ENCODE results near the gene PCBD1. TPM values are rescaled to one million over a fixed set of nuclear protein-coding genes. Genes with fewer than 3 reads are reported as not detected.
A peak's percentile ranks its signal among the peaks of the same experiment; 100 is the strongest.

PCBD1 gene
- polyA plus RNA-seq, 3 donors = 107 to 119 (median 112) TPM

DNA sequence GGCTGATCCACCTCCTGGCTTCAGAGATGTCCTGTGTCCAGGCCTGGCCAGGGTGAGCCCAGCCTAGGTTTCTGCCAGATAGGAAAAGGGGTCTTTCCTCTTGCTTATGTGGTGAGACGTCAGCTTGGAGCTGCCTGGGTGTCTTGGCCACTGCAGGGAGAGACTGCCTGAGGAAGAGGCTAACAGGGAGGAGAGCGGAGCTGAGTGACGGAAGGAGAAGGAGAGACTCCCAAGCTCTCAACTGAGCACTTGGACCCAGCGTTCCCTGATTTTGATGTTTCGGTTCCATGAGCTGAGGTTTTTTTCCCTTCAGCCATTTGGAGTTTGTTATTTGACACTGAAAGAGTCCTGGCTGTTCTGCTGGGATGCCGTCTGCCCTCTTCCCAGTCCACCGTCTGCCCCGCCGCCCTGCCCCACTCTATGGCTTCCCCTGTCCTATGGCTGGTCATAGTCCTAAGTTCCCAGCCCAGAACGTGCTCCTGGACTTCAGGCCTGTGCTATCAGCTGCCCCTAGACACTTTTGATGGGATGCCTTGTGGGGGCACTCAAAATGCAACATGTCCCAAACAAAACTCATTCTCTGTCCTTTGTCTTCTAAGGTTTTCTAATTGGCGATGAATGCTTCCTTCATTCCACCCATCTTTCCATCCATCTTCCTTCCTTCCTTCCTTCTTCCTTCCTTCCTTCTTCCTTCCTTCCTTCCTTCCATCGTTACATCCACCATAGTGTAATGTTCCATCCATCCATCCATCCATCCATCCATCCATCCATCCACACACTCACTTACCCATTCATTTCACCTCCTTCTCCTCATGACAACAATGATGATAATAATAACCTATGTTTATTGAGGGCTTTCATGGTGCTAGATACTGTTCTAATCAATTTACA, 20.3 kb upstream of the PCBD1 start:
- no peak for DNase-seq (ENCODE audit: extremely low read depth in 1 of 11, low read depth in 9 of 11, low spot score in 4 of 11)

DNA sequence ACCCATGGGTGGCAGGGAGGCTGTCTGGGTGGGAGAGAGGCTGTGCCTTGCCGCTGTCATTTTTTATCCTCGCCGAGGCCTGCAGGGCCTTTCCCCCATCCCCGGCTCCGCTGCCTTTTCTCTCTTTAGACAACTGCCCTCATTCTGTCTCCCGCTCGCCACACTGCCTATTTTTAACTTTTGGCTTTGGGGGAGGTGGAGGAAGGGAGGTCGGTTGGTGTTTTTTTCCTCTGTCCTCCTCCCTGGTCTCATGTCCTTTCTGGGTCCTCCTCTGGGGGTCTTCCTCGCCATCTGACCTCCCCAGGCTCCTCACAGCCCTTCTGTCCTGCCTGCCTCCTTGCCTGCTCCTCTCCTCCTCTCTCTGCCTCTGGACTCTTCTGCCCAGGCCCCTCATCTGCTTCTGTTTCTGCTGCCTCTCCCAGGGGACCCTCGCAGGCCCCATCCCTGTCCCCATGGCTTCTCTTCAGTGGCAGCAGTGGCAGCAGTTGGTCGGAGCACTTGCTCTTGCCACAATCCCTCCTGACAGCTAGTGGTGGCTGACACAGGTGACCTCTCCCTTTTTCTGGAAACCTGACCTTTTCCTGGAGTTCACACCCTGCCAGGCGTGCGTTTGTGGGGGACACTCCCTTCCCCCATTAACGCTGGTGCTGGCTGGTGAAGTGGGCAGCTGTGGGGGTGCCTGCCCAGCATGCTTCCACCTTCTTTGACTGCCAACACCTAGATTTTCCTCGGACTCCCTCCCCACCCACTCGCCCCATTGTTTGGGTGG, 19.5 kb upstream of the PCBD1 start:
- no peak for DNase-seq (ENCODE audit: extremely low read depth in 1 of 11, low read depth in 9 of 11, low spot score in 4 of 11)

DNA sequence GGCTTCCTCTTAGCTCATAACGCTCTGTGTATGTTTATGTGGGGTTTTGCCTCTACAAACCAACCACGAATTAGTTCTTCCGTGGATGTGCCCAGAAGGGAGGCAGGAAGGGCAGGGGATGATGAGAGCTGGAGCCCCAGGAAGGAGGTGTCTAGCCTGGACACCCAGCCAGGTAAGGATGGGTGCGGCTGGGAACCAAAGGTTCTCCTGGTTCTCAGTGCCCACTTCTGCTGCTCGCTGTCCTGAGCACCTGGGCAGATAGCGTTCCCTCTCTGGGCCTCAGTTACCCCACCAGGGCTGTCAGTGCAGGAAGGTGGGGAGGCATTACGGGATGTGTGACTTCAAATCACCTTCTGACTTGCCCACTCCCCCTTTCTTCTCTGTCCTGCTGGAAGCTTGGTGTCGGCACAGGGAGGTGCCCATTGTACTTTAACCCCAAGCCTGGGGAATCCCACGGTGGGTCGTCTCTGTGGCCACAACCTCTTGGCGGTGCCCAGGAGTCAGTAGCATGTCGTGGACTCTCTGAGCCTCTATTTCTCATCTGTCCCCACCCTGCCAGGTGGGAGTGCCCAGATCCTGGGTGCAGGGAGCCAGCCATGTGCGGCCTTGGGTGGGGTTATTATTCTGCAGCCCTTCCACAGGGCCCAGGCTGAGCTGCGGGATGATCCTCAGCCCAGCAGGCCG, 18.7 kb upstream of the PCBD1 start:
- DNase-seq (ENCODE audit: extremely low read depth in 1 of 11, low read depth in 9 of 11, low spot score in 4 of 11) = no peak

DNA sequence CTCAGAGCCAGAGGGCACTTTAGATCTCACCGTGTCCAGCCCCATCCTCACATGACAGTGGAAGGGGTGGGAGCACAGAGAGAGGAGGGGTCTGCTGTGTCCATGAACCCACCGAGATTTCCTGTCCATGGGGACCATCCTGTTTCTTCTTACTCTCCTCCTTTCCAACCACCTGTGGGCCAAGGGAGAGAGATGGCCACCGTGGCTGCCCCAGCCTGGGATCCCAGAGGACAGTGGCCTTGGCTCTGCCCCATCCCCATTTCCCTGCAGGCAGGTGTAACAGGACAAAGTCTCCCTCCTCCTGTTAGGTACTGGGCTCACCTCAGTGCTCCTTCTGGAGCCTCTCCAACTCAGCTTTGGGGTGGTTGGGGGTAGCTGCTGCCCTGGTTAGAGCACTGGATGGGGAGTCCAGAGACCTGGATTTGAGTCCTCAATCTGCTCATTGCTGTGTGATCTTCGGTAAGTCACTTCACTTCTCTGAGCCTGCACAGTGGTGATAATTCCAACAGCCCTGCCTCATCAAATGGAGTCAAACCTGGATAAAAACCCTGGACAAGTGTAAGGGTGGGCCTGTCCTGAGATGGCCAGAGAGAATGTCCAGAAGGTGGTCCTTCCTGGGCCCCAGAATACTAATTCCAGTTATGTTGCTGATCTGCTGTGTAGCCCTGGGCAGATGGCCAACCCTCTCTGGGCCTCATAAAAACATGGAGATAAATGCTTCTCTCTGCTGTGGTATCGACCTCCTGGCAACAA, 17.8 kb upstream of the PCBD1 start:
- DNase-seq (ENCODE audit: extremely low read depth in 1 of 11, low read depth in 9 of 11, low spot score in 4 of 11) = no peak

DNA sequence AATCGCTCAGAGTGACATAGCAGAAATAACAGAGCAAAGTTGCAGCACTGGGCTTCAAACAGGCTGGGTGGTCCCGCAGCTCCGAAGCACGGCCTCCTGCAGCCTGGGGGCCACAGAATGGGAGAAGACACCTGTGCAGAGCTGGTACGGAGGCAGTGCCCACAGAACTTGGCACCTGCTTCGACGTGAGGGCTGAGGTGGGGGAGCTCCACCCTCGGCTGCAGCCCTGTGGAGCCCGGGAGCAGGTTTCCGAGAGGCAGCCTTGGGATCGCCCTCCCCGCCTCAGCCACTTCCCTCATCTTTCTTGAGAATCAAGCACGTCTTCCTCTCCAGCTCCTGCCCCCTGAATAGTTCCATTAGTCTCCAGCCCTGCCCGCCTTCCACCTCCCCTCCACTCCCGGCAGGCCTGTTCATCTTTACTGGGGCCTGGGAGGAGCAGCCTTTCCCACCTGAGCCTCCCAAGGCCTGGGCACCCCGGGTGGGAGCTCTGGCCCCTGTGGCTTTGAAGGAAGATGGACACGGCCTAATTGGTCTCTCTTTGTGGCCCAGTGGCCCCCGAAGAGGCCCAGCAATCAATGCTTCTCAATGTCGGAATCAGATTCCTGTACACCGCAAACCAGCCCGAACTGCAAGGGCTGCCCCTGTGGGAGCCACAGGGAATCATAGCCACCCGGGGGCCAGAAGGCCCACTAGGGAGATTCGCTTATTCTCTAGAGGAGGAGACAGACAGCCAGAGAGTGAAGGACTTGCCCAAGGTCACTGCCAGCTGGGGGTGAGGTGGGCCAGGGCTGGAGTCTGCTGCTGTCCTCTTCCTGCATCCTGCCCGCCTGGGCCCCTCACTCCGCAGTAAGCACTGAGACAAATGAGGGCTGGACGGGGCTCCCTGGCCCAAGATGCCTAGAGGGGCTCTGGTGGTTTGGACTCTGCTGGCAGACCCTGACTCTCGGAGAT, 17.0 kb upstream of the PCBD1 start:
- DNase-seq (ENCODE audit: extremely low read depth in 1 of 11, low read depth in 9 of 11, low spot score in 4 of 11) = no peak

DNA sequence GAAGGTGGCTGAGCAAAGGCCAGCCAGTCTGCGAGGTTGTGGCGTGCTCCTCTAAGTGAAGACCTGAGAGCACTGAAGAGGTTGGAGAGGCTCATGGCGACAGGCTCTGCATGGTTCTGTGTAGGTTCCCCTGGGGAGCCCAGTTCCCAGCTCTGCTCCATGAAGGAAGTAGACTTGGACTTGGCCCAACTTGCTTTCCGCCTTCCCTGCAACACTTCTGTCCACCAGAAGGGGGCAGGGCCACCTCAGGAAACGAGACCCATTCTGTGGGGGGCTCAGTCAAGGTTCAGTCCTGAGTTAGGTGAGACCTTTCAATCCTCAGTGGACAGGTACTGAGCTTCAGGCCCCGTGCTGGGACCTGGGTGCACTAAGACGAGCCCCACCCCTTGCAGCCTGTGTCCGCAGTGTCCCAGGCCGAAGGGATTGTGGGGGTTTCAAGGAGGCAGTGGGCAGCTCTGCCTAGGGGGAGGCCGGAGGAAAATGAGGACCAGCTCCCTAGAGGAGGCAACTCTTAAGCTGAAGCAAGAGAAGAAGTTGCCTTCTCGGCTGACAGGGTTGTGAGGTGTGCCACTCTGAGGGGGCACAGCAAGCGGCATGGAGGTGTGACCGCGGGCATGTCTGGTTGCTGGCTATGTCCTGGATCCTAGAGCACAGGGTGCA, 15.0 kb upstream of the PCBD1 start:
- peak in 4 of 11 donors; percentile 42 to 61 (median 56) for DNase-seq (ENCODE audit: extremely low read depth in 1 of 11, low read depth in 9 of 11, low spot score in 4 of 11)

DNA sequence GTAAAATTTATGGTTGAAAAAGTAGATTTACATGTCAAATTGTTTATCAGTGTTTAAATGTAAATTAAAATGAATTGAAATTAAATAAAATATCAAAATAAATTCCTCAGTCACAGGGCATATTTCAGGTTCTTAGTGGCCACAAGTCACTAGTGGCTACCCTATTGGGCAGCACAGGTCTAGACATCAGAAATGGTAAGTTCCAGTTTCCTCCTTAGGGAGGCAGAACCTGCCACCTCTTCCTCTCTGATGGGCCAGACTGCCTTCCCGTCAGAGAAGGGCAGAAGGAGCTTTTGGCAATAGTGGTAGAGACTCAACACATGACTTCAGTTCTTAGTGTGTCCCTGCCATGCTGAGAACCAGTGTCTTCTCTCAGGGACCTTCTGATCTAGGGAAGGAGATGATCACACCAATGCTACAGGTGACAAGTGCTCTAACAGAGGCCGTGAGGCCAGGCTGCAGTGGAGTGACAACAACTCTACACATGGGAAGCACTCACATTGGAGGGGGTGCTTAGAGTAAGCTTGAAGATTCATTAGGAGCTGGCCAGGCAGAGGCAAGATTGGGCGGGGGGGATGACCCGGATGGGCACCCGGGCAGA, 14.4 kb upstream of the PCBD1 start:
- no peak for DNase-seq (ENCODE audit: extremely low read depth in 1 of 11, low read depth in 9 of 11, low spot score in 4 of 11)

DNA sequence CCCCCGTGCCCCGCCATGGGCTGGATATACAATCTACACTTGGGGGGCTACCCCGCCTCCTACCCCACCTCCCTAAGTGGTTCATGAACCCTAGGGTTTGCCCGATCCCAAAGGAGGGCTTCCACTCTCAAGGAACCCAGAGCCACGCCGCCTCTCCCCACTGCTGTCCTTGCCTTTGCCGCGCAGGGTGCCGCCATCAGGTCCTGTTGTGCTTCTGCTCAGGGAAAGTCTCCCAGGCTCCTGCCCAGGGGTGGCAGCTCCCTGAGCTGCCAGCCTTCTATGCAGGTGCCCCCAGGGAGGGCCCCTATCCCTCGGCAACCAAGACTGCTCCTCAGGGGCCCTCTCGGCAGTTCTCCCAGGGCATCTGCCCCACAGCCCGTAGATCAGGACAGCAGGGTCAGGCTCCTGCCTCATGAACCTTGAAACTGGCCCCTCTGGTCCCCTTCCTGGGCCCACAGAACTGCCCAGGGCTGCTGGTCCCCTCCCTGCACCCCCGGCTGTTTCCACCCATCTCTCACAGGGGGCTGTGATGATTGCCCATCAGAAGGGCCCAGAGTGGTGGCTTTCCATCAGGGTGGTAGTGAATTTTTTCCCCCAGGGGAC, 13.0 kb upstream of the PCBD1 start:
- DNase-seq (ENCODE audit: extremely low read depth in 1 of 11, low read depth in 9 of 11, low spot score in 4 of 11) = no peak

DNA sequence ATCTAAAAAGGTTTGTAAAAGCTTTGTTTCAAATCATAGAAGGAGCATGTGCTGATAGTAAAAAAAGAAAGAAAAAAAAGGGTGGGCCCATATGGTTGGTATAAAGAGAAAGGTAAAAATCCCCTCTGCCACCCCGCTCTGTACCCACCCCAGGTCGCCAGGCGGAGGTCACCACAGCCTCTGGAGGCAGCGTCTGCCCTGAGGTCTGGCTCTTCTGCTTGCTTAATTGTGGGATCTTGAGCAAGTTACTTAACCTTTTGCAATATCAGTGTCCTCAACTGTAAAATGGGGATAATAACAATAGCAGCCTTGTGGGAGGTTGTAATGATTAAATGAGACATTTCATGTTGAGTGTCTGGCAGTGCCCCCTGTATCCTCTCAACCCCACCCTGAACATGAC, 10.7 kb upstream of the PCBD1 start:
- DNase-seq (ENCODE audit: extremely low read depth in 1 of 11, low read depth in 9 of 11, low spot score in 4 of 11) = no peak

DNA sequence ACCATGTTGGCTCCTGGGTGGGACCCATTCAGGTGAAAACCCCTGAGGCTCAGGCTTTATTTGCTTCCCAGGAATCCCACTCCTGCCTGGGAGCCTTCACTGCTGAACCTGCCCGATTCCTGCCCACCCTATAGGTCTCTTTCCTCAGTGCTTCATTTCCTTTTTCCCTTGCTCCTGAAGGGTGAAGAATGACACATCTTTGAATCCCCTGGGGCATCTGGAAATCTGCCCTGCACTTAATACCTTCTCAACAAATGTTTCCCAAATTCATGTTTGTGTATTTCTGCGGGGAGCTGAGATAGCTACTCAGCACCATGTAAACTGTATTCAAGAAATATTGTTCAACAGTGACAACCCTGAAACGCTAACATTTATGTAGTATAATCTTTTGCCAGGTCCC, 10.3 kb upstream of the PCBD1 start:
- no peak for DNase-seq (ENCODE audit: extremely low read depth in 1 of 11, low read depth in 9 of 11, low spot score in 4 of 11)

DNA sequence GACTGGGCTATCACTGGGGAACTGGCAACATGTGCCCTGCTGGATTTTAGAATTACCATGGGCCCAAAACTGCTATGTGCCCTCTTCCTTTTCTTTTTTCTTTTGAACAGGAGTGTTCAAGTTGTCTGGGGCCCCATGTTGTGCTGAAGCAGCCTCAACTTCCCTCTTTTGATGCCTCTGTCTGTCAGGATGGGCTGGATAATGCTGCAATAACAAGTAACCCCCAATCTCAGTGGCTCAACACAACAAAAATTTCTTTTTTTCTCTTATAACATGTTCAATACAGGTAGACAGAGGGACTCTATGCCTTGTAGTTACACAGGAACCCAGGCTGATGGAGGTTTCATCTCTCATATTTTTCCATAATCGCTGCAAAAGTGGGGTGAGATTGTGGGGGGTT, 8.2 kb upstream of the PCBD1 start:
- DNase-seq (ENCODE audit: extremely low read depth in 1 of 11, low read depth in 9 of 11, low spot score in 4 of 11) = no peak

DNA sequence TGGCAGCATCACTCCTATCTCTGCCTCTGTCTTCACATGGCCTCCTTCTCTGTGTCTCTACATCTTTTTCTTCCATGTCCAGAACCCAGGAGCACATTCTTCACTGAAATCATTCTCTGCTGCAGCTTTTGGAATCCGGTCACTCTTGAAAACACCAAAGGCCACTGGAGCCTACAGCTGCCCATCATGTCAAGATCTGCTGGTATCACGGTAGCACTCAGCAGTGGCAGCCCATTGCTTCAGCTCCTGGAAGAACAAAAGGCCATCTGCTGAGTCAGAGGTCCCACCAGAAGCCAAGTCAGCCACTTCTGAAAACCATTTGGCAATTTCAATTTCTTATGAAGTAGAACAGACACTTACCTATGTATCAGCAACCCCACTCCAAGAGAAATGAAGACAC, 6.1 kb upstream of the PCBD1 start:
- DNase-seq (ENCODE audit: extremely low read depth in 1 of 11, low read depth in 9 of 11, low spot score in 4 of 11) = no peak

DNA sequence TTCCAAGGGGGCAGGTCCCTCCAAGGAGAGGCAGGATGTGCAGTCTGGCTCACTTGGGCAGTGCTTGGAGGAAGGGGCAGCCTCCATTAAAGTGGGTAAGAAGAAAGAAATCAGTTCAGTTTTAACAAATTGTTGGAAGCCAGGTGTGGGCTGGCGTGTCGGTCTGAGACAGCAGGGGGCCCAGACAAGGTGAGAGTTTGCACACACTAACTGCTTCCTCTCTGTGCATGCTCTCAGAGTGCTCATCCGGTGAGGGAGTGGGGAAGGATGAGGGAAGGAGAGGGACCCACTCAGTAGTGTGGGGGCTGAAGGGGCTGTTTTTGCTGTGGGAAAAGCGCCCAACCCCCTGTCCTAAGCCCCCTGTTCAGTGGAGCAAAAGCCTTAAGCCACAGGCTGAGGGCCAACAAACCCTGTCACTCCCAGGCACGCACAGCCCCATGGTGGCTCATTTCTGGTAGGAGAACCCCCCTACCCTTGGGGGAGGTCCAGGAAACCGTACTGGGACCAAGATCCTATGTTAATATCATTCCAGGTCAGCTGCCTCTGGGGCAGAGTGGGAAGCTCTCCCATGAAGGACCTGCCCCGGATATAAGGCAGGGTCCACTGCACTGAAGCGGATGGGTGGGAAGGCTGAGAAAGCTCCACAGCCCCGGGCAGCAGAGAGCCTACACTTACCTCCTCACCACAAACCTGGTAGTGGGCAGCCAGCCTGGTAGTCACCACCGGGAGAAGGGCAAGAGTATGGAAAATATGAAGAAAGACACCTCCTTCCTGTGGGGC, 5.1 kb upstream of the PCBD1 start:
- no peak for DNase-seq (ENCODE audit: extremely low read depth in 1 of 11, low read depth in 9 of 11, low spot score in 4 of 11)

DNA sequence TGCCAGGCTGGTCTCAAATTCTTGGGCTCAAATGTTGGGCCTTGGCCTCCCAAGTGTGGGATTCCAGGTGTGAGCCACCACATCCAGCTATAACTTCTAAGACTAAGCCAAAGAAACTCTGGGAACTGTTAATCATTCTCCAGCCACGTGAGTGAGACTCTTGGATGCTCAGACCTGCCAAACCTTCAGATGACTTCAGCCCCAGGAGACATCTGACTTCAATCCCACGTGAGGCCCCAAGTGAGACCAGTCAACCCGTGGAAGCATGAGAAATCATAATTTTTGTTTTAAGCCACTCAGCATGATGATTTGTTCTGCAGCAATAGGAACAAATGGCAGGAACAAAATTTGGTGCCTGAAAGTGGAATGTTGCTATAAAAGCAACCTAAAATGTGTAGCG, 4.3 kb upstream of the PCBD1 start:
- DNase-seq (ENCODE audit: extremely low read depth in 1 of 11, low read depth in 9 of 11, low spot score in 4 of 11) = no peak

DNA sequence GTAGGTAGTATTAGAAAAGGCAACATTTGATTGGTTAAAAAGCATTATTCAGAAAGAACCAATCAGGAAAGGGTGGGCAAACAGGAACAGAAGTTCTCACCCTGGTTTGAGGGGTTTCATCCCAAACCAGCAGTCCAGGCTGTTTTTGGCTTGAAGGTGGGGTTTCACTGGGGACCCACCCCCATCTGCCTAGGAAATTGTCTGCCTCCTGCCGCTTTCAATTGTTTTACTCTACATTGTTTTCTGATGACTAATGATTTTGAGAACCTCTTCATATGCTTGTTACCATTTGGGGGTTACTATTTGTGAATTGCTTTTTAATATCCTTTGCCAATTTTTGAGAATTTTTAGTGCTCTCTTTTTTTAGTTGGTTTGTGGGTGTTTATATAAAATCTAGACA, 3.3 kb upstream of the PCBD1 start:
- DNase-seq (ENCODE audit: extremely low read depth in 1 of 11, low read depth in 9 of 11, low spot score in 4 of 11) = no peak

DNA sequence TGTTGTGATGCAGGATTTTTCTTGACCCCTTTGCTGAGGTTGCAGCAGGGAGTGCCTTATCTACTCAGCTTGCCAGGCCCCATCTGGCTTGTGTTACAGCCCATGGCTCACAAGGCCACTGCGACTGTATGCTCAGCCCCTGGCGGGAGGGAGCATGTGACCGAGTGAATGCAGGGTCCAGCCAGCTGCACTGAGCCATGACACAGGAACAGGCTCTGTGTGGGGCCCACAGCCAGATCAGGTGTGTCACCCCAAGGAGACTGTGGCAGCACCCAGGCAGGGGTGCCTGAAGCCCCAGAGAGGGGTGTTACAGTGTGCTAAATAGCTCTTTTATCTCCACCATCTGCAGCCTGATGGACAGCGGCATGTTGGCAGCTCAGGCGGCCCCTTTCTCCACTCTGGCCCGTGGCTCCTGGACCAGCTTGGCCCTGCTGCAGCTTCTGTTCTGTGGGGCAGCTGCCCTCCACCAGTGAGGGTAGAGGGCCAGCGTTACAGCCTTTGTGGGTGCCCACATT, 2.6 kb upstream of the PCBD1 start:
- peak in 8 of 11 donors; percentile 32 to 59 (median 50) for DNase-seq (ENCODE audit: extremely low read depth in 1 of 11, low read depth in 9 of 11, low spot score in 4 of 11)
